Stimulated activated CD8-positive, alpha-beta memory T cell treated with anti-CD3 and anti-CD28 coated beads, Interleukin-2, amount 100 ng/mL, for 48 hours (primary cell): ENCODE measurements around the gene CCDC78.
"Not testable (repeated sequence)": the region's sequence is repeated elsewhere in the genome, so short reads cannot be mapped to it uniquely, and the experiment has no call there.

ENCODE experiments used
- DNase-seq, 2 donors: peaks; one replicate each; pipeline ENCODE4 v3.0.0-alpha.2; 2020; ENCODE audit warnings: low read depth in 2 of 2

The CCDC78 gene

GRCh38 chr16:760545-761343 lies 34.5 kb upstream of the CCDC78 start, which contains the start of gene MSLN:
TSS of gene MSLN (plus strand) at chr16:760734. CDS start at chr16:762681, 1,947 bp downstream.
- DNase-seq: no peak

- DNase-seq: no peak
Measured at GRCh38 chr16:760065-760464, 33.8 kb upstream of the CCDC78 start.

GRCh38 chr16:759110-759910 lies 33.1 kb upstream of the CCDC78 start:
- DNase-seq: no peak

GRCh38 chr16:756428-756827 lies 30.2 kb upstream of the CCDC78 start:
- DNase-seq: no peak

GRCh38 chr16:754656-755055 lies 28.4 kb upstream of the CCDC78 start:
- no peak for DNase-seq

GRCh38 chr16:754121-754607 lies 27.9 kb upstream of the CCDC78 start:
- DNase-seq: not testable (repeated sequence)

- DNase-seq: no peak
Measured at GRCh38 chr16:752007-752312, 25.7 kb upstream of the CCDC78 start.

GRCh38 chr16:751152-752006 lies 25.1 kb upstream of the CCDC78 start:
- no peak for DNase-seq

GRCh38 chr16:750485-750884 lies 24.2 kb upstream of the CCDC78 start:
- no peak for DNase-seq

- no peak for DNase-seq
Measured at GRCh38 chr16:749010-749409, 22.8 kb upstream of the CCDC78 start.

- no peak for DNase-seq
Measured at GRCh38 chr16:747978-748746, 21.9 kb upstream of the CCDC78 start.

- no peak for DNase-seq
Measured at GRCh38 chr16:746637-747036, 20.4 kb upstream of the CCDC78 start.

- no peak for DNase-seq
Measured at GRCh38 chr16:745739-746138, 19.5 kb upstream of the CCDC78 start.

GRCh38 chr16:743794-744500 lies 17.7 kb upstream of the CCDC78 start:
- no peak for DNase-seq

- not testable (repeated sequence) for DNase-seq
Measured at GRCh38 chr16:742894-743293, 16.7 kb upstream of the CCDC78 start.

GRCh38 chr16:741986-742629 lies 15.9 kb upstream of the CCDC78 start:
- no peak for DNase-seq

- peak; percentile 87 to 90 for DNase-seq
Measured at GRCh38 chr16:740764-741505, 14.7 kb upstream of the CCDC78 start, which contains the start of gene CIAO3. TSS of gene CIAO3 (minus strand) at chr16:740997. CDS start at chr16:740985, 12 bp downstream.

GRCh38 chr16:740459-740763 lies 14.2 kb upstream of the CCDC78 start:
- DNase-seq: no peak
